ENCODE data around the gene CCDC93.

GRCh38 chr2:117997872-117998454 is 15.9 kb downstream of the CCDC93 start:
- TF ChIP-seq BHLHE40 (IDR thresholded peaks at IDR 0.05; ENCODE audit: borderline replicate concordance) (no peak), ELF4 (IDR thresholded peaks at IDR 0.05) (no peak), SP1 (IDR thresholded peaks at IDR 0.05) (no peak)

Measured in HEK293T (cell line).